KG1 (cell line): ENCODE results near the gene MSLN.

Experiments
- DNase-seq: peaks from one replicate; lab custom pipeline; 2025; lab: John Stamatoyannopoulos, UW

Gene MSLN

GRCh38 chr16:723695-724094, 36.8 kb upstream of the MSLN start:
- DNase-seq, result no peak

GRCh38 chr16:724188-725040, 36.1 kb upstream of the MSLN start:
- DNase-seq, result no peak

GRCh38 chr16:725041-725376, 35.5 kb upstream of the MSLN start:
- no peak for DNase-seq

- DNase-seq, result no peak
Observed at GRCh38 chr16:725463-726187, 34.9 kb upstream of the MSLN start.

- DNase-seq, result no peak
Observed at GRCh38 chr16:726188-726437, 34.4 kb upstream of the MSLN start.

GRCh38 chr16:726438-727290, 33.9 kb upstream of the MSLN start, which contains the start of the genes CCDC78 and HAGHL:
TSS of gene CCDC78 (minus strand) at chr16:726443. CDS start at chr16:726367, 76 bp downstream.
TSS of gene HAGHL (plus strand) at chr16:727106. CDS start at chr16:727510, 404 bp downstream.
- no peak for DNase-seq

- no peak for DNase-seq
Observed at GRCh38 chr16:727291-727977, 33.1 kb upstream of the MSLN start.

GRCh38 chr16:728131-728889, 32.2 kb upstream of the MSLN start:
- no peak for DNase-seq

- no peak for DNase-seq
Observed at GRCh38 chr16:728890-729744, 31.4 kb upstream of the MSLN start.

GRCh38 chr16:729768-730665, 30.5 kb upstream of the MSLN start:
- DNase-seq, result no peak

- DNase-seq, result no peak
Observed at GRCh38 chr16:730666-731509, 29.6 kb upstream of the MSLN start.

GRCh38 chr16:732332-732731, 28.2 kb upstream of the MSLN start:
- no peak for DNase-seq

GRCh38 chr16:732936-733335, 27.6 kb upstream of the MSLN start:
- no peak for DNase-seq

GRCh38 chr16:733382-734207, 26.9 kb upstream of the MSLN start:
- no peak for DNase-seq

- DNase-seq, result no peak
Observed at GRCh38 chr16:734208-734980, 26.1 kb upstream of the MSLN start.

- no peak for DNase-seq
Observed at GRCh38 chr16:734981-735881, 25.3 kb upstream of the MSLN start.
